GM21423 (cell line): ENCODE data around the gene NR2F6.

ENCODE experiments used
- ATAC-seq: cut with Tn5 transposase; IDR thresholded peaks from one replicate; pipeline ENCODE4 v1.9.1; 2021; ENCODE audit warnings: mild to moderate bottlenecking, moderate library complexity; ENCODE audit not compliant: unreplicated experiment

The NR2F6 gene

GRCh38 chr19:17240826-17241399 is 4.8 kb downstream of the NR2F6 start:
- ATAC-seq, result no peak

- no peak for ATAC-seq
These were observed 5.5 kb downstream of the NR2F6 start for GRCh38 chr19:17240062-17240752.

- no peak for ATAC-seq
These were observed 7.7 kb downstream of the NR2F6 start for GRCh38 chr19:17237747-17238706.

GRCh38 chr19:17236811-17237543 is 8.7 kb downstream of the NR2F6 start:
- ATAC-seq, result no peak

GRCh38 chr19:17235971-17236777 is 9.5 kb downstream of the NR2F6 start:
- ATAC-seq, result no peak

GRCh38 chr19:17235300-17235970 is 10.3 kb downstream of the NR2F6 start:
- peak; percentile 61 for ATAC-seq

- ATAC-seq, result peak; percentile 52
These were observed 10.8 kb downstream of the NR2F6 start for GRCh38 chr19:17234911-17235299.

GRCh38 chr19:17232258-17232657 is 13.5 kb downstream of the NR2F6 start:
- no peak for ATAC-seq

- ATAC-seq, result no peak
These were observed 15.8 kb downstream of the NR2F6 start for GRCh38 chr19:17229890-17230289.

- ATAC-seq, result no peak
These were observed 17.8 kb downstream of the NR2F6 start for GRCh38 chr19:17227798-17228367.

GRCh38 chr19:17226002-17226933 is 19.5 kb downstream of the NR2F6 start, which contains the start of gene OCEL1:
Gene OCEL1, plus strand, starts transcription at chr19:17226226. Its CDS starts 22 bp downstream, at chr19:17226248.
- ATAC-seq, result peak; percentile 91

GRCh38 chr19:17225053-17225452 is 20.7 kb downstream of the NR2F6 start:
- no peak for ATAC-seq

GRCh38 chr19:17220207-17220758 is 25.4 kb downstream of the NR2F6 start:
- no peak for ATAC-seq

- no peak for ATAC-seq
These were observed 26.4 kb downstream of the NR2F6 start for GRCh38 chr19:17219286-17219685.

- no peak for ATAC-seq
These were observed 29.6 kb downstream of the NR2F6 start for GRCh38 chr19:17216058-17216670.

- ATAC-seq, result peak; percentile 83
These were observed 30.4 kb downstream of the NR2F6 start, which contains the start of gene USE1 for GRCh38 chr19:17215127-17215971. Gene USE1, plus strand, starts transcription at chr19:17215357. Its CDS starts 49 bp downstream, at chr19:17215406.
